ENCODE measurements around the gene PRSS27. TPM values are rescaled to one million over a fixed set of nuclear protein-coding genes. Genes with fewer than 3 reads are reported as not detected.

Gene PRSS27
- total RNA-seq, 2 donors from 2014 or later = 2.1 TPM; not detected in 1

DNA sequence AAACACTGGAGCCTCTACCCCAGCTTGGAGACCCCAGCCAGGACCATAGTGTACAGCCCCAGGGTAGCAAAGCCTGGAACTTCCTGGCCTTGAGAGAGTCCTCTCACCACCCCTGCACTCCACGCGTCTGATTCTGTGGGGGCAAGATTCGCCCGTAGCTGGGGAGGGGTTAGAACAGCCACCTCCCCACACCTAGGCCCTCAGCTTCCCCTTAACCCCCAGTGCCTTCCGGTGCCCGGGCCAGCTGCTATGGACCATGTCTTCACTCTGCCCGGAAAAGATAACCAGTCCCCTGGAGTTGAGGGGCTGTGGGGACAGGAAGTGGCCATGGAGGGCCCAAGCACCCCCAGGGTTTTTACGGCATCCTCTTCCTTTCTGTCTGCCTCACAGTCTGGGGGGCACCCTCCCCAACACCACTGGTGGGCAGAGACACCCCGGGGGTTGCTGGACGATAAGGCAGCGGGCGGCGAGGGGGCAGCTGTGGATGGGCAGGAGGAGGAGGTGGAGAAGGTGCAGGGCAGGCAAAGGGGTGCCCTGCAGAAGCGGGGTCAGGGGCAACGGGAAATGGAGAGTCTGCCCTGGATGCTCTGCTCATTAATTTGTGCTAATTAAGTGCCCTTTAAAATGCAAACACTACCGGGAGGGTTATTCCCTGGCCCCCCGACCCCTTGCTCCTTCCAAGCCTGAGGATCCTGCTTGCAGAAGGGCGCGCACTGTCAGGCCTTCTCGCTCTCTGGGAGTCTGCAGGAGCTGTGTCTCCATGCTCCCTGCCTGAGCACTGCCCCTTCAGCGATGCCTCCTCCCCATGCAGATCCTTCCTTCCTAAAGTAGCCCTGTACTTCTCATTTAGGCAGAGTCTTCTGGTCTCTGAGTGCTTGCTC, 2.4 kb downstream of the PRSS27 start:
- 79% methylated on average over 17 to 21 of the region's 21 CpGs for WGBS, 2 donors
- Histone ChIP-seq H3K27ac (no peak overlapping the region), H3K4me1 (peaks cover 28% of the 10 kb centered on the region), H3K27me3 (no peaks in the 10 kb centered on the region), H3K36me3 (replicated peaks in 1 of 2; ENCODE audit: insufficient read depth in 1 of 2, low read depth in 2 of 2) (no peaks in the 10 kb centered on the region), H3K4me3 (no peak overlapping the region), H3K9me3 (no peaks in the 10 kb centered on the region)
- DNase-seq = peak in 1 of 4 donors; percentile 8
- intact Hi-C loops (cut with DNase I) = no loop called here
- no peak for TF ChIP-seq POLR2A (IDR thresholded peaks at IDR 0.05)
- TF ChIP-seq, protein P1, sequence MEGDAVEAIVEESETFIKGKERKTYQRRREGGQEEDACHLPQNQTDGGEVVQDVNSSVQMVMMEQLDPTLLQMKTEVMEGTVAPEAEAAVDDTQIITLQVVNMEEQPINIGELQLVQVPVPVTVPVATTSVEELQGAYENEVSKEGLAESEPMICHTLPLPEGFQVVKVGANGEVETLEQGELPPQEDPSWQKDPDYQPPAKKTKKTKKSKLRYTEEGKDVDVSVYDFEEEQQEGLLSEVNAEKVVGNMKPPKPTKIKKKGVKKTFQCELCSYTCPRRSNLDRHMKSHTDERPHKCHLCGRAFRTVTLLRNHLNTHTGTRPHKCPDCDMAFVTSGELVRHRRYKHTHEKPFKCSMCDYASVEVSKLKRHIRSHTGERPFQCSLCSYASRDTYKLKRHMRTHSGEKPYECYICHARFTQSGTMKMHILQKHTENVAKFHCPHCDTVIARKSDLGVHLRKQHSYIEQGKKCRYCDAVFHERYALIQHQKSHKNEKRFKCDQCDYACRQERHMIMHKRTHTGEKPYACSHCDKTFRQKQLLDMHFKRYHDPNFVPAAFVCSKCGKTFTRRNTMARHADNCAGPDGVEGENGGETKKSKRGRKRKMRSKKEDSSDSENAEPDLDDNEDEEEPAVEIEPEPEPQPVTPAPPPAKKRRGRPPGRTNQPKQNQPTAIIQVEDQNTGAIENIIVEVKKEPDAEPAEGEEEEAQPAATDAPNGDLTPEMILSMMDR (IDR thresholded peaks at IDR 0.05) = no peak
- no peak for ATAC-seq

DNA sequence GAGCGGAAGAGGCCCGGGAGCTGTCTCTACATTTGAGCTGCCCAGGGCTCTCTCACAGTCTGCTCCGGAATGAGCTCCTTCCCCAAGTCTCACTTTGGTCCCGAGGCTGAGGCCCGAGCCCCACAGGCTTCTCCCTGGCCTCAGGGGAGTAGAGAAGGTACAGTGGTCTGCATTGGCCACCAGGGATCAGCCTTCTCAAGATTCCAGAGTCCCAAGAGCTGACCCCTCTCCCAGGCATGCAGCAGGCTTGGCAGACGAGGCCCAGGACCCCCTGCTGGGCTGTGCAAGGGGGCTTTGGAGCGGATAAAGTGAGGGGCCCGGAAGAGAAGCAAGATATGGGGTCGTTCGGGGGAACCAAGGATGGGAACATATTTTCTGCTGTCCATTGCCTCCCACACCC, 3.1 kb downstream of the PRSS27 start:
- no peak overlapping the region for H3K4me3 ChIP-seq
- no peaks in the 10 kb centered on the region for H3K9me3 ChIP-seq
- H3K27ac ChIP-seq = no peak overlapping the region
- DNase-seq (no peak), ATAC-seq (no peak)
- no peaks in the 10 kb centered on the region for H3K27me3 ChIP-seq
- WGBS, 2 donors = 75 to 97% methylated on average over 6 to 10 of the region's 10 CpGs
- no peaks in the 10 kb centered on the region for H3K36me3 ChIP-seq (replicated peaks in 1 of 2; ENCODE audit: insufficient read depth in 1 of 2, low read depth in 2 of 2)
- intact Hi-C loops (cut with DNase I) = no loop called here
- TF ChIP-seq, protein P1 (IDR thresholded peaks at IDR 0.05) = no peak
- TF ChIP-seq POLR2A (IDR thresholded peaks at IDR 0.05) = no peak
- H3K4me1 ChIP-seq = peaks cover 28% of the 10 kb centered on the region

DNA sequence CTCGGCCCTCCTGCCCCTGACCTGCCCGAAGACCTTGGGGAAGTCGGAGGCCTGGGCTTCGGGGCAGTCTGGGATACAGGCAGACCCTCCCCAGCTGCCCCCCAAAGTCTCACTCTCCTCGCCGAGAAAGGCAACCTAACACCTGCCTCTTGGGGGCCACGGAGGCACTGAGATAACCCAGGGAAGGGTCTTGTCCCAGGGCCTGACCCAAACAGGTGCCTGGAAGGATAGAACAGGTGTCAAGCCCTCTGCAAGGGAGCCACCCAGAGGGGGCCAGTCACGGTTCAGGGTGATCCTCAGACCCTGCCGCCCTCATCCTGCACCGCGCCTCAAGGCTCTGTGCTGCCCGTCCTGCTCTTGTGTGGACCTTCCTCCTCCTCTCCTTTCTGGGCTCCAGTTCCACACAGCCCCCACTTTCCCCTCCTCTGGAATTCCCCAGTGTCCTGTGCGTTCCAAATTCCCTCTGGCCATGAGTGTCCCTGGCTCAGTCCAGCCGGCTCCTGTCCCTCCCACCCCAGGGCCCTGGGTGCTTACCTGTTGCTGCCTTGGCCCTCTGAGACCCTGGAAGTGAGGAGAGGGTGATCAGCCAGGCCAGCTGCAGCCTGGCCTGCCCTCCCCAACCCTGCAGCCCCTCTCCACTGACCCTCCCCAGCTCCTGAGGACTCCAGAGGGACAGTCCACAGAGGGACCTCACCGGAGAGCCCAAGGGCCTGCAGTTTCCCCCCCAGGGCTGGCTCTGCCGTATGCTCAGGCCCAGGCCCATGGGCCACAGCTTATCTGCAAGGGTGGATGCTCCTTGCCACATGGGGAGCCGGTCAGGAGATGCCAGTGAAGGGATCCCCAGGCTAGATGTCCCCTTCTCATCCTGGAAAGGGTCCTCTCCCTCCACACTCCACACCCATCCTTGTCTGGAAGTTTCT, 3.8 kb downstream of the PRSS27 start:
- Histone ChIP-seq H3K4me3 (no peak overlapping the region), H3K4me1 (peaks cover 28% of the 10 kb centered on the region), H3K27me3 (no peaks in the 10 kb centered on the region), H3K9me3 (no peaks in the 10 kb centered on the region), H3K27ac (no peak overlapping the region), H3K36me3 (replicated peaks in 1 of 2; ENCODE audit: insufficient read depth in 1 of 2, low read depth in 2 of 2) (no peaks in the 10 kb centered on the region)
- TF ChIP-seq, protein P1 (IDR thresholded peaks at IDR 0.05) = no peak
- TF ChIP-seq POLR2A (IDR thresholded peaks at IDR 0.05) = no peak
- intact Hi-C loops (cut with DNase I) = no loop called here
- ATAC-seq = no peak
- DNase-seq = no peak
- 56 to 67% methylated on average over 8 to 17 of the region's 17 CpGs for WGBS, 2 donors

DNA sequence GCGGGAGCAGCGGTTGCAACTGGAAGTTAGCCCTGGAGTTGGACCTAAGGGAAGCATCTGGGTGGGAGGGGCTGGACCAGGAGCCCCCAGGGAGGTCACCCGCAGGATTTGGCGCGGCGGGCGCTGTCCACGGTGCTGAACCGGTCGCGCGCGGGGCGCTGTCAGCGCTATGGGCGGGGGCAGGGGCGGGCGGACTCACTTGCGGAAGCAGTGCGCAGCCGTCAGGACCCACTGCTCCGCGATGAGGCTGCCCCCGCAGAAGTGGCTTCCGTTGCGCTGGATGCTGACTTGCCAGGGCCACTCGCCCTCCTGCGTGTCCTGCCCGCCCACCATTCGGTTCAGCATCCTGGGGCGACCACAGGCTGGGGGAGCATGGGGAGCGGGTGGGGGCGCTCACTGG, 4.5 kb downstream of the PRSS27 start:
- no peaks in the 10 kb centered on the region for H3K27me3 ChIP-seq
- DNase-seq (peak; percentile 45 to 67 (median 58)), ATAC-seq (peak; percentile 36)
- H3K36me3 ChIP-seq (replicated peaks in 1 of 2; ENCODE audit: insufficient read depth in 1 of 2, low read depth in 2 of 2) = no peaks in the 10 kb centered on the region
- H3K27ac ChIP-seq = no peak overlapping the region
- WGBS, 2 donors = 0 to 7% methylated on average over 1 to 32 of the region's 33 CpGs
- TF ChIP-seq, protein P1 (IDR thresholded peaks at IDR 0.05) = no peak
- TF ChIP-seq POLR2A (IDR thresholded peaks at IDR 0.05) = no peak
- peaks cover 25% of the 10 kb centered on the region for H3K4me1 ChIP-seq
- intact Hi-C loops (cut with DNase I) = no loop called here
- no peaks in the 10 kb centered on the region for H3K9me3 ChIP-seq
- H3K4me3 ChIP-seq = no peak overlapping the region
